Tibial nerve (tissue), 4 donors: ENCODE data around the gene DND1. TPM values are rescaled to one million over a fixed set of nuclear protein-coding genes. Genes with fewer than 3 reads are reported as not detected.
A peak's percentile ranks its signal among the peaks of the same experiment; 100 is the strongest.

Experiments used
- DNase-seq, 2 donors: peaks; one replicate each; pipeline ENCODE4 v3.0.0-alpha.2; 2019; ENCODE audit warnings: low spot score in 2 of 2
- H3K27ac ChIP-seq, 4 donors: fragments of 200-600 bp; sonication (generic) in 3 of 4; one replicate each; pipeline ENCODE4 v1.5.1; 2017 to 2019; ENCODE audit warnings: mild to moderate bottlenecking in 1 of 4
- H3K27me3 ChIP-seq, 2 donors: fragments of 200-600 bp; sonication (generic) in 1 of 2; one replicate each; pipeline versions ENCODE4 v1.5.1 to v1.6.0; 2017 to 2019
- H3K36me3 ChIP-seq, 3 donors: fragments of 200-600 bp; sonication (generic); one replicate each; pipeline ENCODE4 v1.5.1; 2018 to 2019
- H3K4me1 ChIP-seq, 4 donors: fragments of 200-600 bp; sonication (generic) in 3 of 4; one replicate each; pipeline ENCODE4 v1.5.1; 2017 to 2019
- H3K4me3 ChIP-seq, 4 donors: fragments of 200-600 bp; sonication (generic) in 3 of 4; one replicate each; pipeline ENCODE4 v1.5.1; 2017 to 2019; ENCODE audit warnings: mild to moderate bottlenecking in 1 of 4, moderate library complexity in 1 of 4
- H3K9me3 ChIP-seq, 4 donors: fragments of 200-600 bp; sonication (generic) in 3 of 4; one replicate each; pipeline ENCODE4 v1.5.1; 2017 to 2019
- EP300 ChIP-seq, 2 donors: sonication (generic); formaldehyde crosslinking; IDR thresholded peaks; one replicate each; pipeline ENCODE4 v1.6.1; 2017; ENCODE audit warnings: antibody characterized with exemption in 2 of 2, mild to moderate bottlenecking in 1 of 2
- POLR2A ChIP-seq, 2 donors: fragments of 450-650 bp; IDR thresholded peaks; one replicate each; pipeline ENCODE4 v1.6.1; 2017; ENCODE audit warnings: antibody characterized with exemption in 2 of 2, mild to moderate bottlenecking in 2 of 2, moderate library complexity in 2 of 2
- WGBS, 2 donors: methylation state at CpG; one replicate each; pipeline ENCODE4 v1.1.5; 2018; 5-methylcytosine and 5-hydroxymethylcytosine counted together
- total RNA-seq, 4 donors: library from RNA; depleted of rRNA; stranded (reverse); fragments of >200 nt; gene quantifications; one replicate each; pipeline ENCODE4 v1.1.0, GENCODE V29; 2016
- TF ChIP-seq, protein P1 (sequence below), 5 experiments: fragments of 200-600 bp in 3 of 5; fragments of 450-650 bp in 2 of 5; sonication (generic) in 3 of 5; IDR thresholded peaks; one replicate each; pipeline ENCODE4 v1.5.1; 2016 to 2019; ENCODE audit warnings: antibody characterized with exemption in 5 of 5, mild to moderate bottlenecking in 3 of 5, moderate library complexity in 2 of 5

The DND1 gene
- total RNA-seq, 4 donors from 2014 or later, result 1.3 to 6.1 (median 2.0) TPM

DNA sequence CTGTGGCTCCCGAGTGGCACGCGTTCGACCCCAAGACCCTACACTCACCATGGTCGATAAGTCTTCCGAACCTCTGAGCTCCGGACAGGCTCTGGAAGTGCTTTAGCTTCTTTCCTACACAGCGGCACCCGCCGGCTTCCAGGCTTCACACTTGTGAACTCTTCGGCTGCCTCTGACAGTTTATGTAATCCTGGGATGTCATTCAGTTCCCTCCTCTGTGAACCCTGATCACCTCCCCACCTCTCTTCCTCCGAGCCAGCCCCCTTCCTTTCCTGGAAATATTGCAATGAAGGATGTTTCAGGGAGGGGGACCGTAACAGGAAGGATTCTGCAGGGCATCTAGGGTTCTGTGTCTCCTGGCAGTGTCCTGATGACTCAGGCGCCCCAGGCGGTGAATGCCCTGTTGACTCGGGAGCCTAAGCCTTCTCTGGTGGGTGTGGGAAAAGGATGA, 40.3 kb downstream of the DND1 start, which contains the start of gene CD14:
TSS of gene CD14 (minus strand) at position 155 of the 451 bp plus-strand sequence. CDS start at position 51, 104 bp downstream.
- TF ChIP-seq POLR2A (IDR thresholded peaks at IDR 0.05), result no peak
- TF ChIP-seq, protein P1, sequence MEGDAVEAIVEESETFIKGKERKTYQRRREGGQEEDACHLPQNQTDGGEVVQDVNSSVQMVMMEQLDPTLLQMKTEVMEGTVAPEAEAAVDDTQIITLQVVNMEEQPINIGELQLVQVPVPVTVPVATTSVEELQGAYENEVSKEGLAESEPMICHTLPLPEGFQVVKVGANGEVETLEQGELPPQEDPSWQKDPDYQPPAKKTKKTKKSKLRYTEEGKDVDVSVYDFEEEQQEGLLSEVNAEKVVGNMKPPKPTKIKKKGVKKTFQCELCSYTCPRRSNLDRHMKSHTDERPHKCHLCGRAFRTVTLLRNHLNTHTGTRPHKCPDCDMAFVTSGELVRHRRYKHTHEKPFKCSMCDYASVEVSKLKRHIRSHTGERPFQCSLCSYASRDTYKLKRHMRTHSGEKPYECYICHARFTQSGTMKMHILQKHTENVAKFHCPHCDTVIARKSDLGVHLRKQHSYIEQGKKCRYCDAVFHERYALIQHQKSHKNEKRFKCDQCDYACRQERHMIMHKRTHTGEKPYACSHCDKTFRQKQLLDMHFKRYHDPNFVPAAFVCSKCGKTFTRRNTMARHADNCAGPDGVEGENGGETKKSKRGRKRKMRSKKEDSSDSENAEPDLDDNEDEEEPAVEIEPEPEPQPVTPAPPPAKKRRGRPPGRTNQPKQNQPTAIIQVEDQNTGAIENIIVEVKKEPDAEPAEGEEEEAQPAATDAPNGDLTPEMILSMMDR (IDR thresholded peaks at IDR 0.05), result no peak
- DNase-seq, result peak; percentile 19 to 52
- Histone ChIP-seq H3K27ac (peak within 1 kb of the TSS in 3 of 4 donors; percentile 30 to 82 (median 80)), H3K27me3 (no peaks in the 10 kb centered on the region), H3K4me3 (peak within 1 kb of the TSS; percentile 30 to 65 (median 58)), H3K9me3 (no peaks in the 10 kb centered on the region), H3K36me3 (no peaks in the 10 kb centered on the region), H3K4me1 (peaks cover 0 to 22% (median 5%) of the 10 kb centered on the region in 4 donors)
- 2 to 13% methylated on average over 16 of the region's 16 CpGs for WGBS, 2 donors

DNA sequence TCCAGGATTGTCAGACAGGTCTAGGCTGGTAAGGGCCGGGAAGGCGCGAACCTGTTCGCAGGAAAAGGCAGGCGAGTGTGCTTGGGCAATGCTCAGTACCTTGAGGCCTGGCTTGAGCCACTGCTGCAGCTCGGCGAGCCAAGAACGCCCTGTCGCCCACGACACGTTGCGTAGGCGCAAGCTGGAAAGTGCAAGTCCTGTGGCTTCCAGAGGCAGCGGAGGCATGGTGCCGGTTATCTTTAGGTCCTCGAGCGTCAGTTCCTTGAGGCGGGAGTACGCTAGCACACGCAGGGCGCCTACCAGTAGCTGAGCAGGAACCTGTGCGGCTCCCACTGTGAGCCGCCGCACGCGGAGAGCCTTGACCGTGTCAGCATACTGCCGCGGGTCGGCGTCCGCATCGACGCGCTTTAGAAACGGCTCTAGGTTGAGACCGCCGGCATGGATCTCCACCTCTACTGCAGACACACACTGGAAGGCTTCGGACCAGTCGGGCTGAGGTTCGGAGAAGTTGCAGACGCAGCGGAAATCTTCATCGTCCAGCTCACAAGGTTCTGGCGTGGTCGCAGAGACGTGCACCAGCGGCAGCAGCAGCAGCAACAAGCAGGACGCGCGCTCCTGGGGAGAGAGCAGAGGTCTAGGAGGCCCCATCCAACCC, 40.9 kb downstream of the DND1 start:
- H3K27ac ChIP-seq, result peak overlapping the region in 3 of 4 donors; percentile 30 to 82 (median 80)

DNA sequence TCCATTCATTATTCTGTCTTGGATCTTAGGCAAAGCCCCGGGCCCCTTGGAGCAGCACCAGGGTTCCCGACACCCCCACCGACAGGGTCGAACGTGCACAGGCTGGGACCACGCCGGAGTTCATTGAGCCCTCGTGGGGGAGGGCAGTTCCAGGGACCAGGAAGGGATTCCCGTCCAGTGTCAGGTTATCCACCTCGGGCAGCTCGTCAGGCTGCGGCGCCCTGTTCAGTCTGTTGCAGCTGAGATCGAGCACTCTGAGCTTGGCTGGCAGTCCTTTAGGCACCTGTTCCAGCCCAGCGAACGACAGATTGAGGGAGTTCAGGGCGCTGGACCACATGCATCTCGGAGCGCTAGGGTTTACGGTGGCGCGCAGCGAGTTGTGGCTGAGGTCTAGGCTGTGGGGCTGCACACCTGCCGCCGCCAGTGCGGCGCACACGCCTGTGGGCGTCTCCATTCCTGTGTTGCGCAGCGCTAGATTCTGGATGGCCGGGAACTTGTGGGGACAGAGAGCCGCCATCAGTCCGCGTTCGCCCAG, 41.5 kb downstream of the DND1 start:
- Histone ChIP-seq H3K36me3 (no peaks in the 10 kb centered on the region), H3K4me3 (peak overlapping the region; percentile 30 to 65 (median 58)), H3K27me3 (no peaks in the 10 kb centered on the region), H3K27ac (peak overlapping the region in 3 of 4 donors; percentile 30 to 82 (median 80)), H3K9me3 (no peaks in the 10 kb centered on the region), H3K4me1 (peaks cover 0 to 22% (median 5%) of the 10 kb centered on the region in 4 donors)
- DNase-seq, result no peak
- no peak for TF ChIP-seq EP300 (IDR thresholded peaks at IDR 0.05)
- TF ChIP-seq POLR2A (IDR thresholded peaks at IDR 0.05), result no peak
- TF ChIP-seq, protein P1 (IDR thresholded peaks at IDR 0.05), result no peak
- WGBS, 2 donors, result 25 to 26% methylated on average over 9 to 15 of the region's 36 CpGs

More for the DNA sequence above, 40.9 kb downstream of the DND1 start:
- Histone ChIP-seq H3K27me3 (no peaks in the 10 kb centered on the region), H3K4me3 (peak overlapping the region; percentile 30 to 65 (median 58)), H3K4me1 (peaks cover 0 to 22% (median 5%) of the 10 kb centered on the region in 4 donors), H3K36me3 (no peaks in the 10 kb centered on the region), H3K9me3 (no peaks in the 10 kb centered on the region)
- TF ChIP-seq POLR2A (IDR thresholded peaks at IDR 0.05) (no peak), EP300 (IDR thresholded peaks at IDR 0.05) (peak in 1 of 2 donors; percentile 55)
- peak; percentile 23 to 25 for DNase-seq
- WGBS, 2 donors, result 1 to 4% methylated on average over 9 to 22 of the region's 51 CpGs

DNA sequence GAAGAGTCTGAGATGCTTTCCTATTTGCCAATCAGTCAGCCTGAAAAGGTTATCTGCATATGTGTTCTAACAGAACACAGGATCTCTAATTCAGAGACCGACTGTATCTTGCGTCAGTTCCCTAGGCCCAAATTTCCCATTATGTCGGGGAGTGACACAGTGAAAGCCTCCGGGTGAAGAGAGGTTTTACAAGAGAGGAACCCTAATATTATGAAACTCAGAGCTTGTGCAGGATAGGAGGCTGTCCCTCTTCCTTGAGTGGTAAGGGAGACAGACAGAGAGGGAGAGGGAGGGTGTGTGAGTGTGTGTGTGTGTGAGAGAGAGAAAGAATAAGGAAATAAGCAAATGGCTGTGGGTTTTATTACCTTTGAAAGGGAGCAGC, 42.3 kb downstream of the DND1 start:
- no peaks in the 10 kb centered on the region for H3K27me3 ChIP-seq
- peak overlapping the region in 2 of 4 donors; percentile 57 to 65 for H3K4me3 ChIP-seq
- H3K9me3 ChIP-seq, result no peaks in the 10 kb centered on the region
- peaks cover 0 to 22% (median 5%) of the 10 kb centered on the region in 4 donors for H3K4me1 ChIP-seq
- no peak for DNase-seq
- no peaks in the 10 kb centered on the region for H3K36me3 ChIP-seq
- H3K27ac ChIP-seq, result peak overlapping the region in 2 of 4 donors; percentile 42 to 82
- WGBS, 2 donors, result 92 to 95% methylated on average over 4 of the region's 4 CpGs
- TF ChIP-seq POLR2A (IDR thresholded peaks at IDR 0.05), result no peak
- TF ChIP-seq, protein P1 (IDR thresholded peaks at IDR 0.05), result no peak
- peak in 1 of 2 donors; percentile 21 for TF ChIP-seq EP300 (IDR thresholded peaks at IDR 0.05)

DNA sequence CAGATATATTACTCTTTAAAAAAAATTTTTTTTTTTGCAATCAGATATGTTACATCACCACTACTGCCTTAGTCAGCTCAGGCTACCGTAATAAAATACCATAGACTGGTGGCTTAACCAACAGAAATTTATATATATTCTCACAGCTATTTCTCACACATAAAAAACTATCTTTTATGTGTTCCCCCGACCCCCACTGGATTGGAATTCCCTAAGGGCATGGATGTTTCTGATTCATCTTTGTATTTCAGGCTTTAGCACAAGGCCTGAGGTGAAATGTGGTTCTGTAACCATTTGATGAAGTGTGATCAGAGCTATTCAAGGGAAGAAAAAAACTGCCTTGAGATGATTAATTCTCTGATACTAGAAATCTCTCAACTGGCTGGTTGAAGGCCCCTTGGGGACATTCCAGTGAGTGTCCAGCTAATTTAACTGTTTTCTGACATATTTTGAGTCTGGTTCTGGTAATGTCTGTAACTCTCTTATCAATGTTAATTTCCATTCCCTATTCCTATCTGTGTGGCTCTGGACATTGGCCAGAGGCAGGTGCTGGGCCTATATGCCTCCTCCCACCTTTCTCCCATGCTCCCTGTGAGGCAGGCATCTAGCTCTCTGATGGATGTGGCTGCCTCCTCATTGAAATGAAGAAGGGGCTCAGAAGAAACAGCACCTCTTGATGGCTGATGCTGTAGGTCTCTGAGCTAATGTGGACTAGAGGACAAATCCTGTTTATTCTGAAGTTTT, 42.9 kb downstream of the DND1 start:
- Histone ChIP-seq H3K4me1 (peaks cover 0 to 22% (median 5%) of the 10 kb centered on the region in 4 donors), H3K9me3 (no peaks in the 10 kb centered on the region), H3K4me3 (peak overlapping the region in 1 of 4 donors; percentile 57), H3K36me3 (no peaks in the 10 kb centered on the region), H3K27me3 (no peaks in the 10 kb centered on the region), H3K27ac (peak overlapping the region in 2 of 4 donors; percentile 42 to 82)
- DNase-seq, result no peak
- TF ChIP-seq, protein P1 (IDR thresholded peaks at IDR 0.05), result no peak
- TF ChIP-seq POLR2A (IDR thresholded peaks at IDR 0.05) (no peak), EP300 (IDR thresholded peaks at IDR 0.05) (no peak)
- WGBS, 2 donors, result 50 to 52% methylated on average over 2 of the region's 2 CpGs
